ENCODE data around the gene LPAR3. TPM values are rescaled to one million over a fixed set of nuclear protein-coding genes. Genes with fewer than 3 reads are reported as not detected.

LPAR3 gene
- total RNA-seq, 2 experiments from 2014 or later = 0.36 to 0.83 TPM

Other genes starting within 250 kb of the LPAR3 start
- 10 to 100 TPM; 10.9 to 11.6 TPM for gene SSX2IP, start 202.7 kb downstream of the LPAR3 start, total RNA-seq
- gene MCOLN2, start 103.9 kb upstream of the LPAR3 start, total RNA-seq = 10 to 100 TPM; 42.1 to 43.2 TPM
- under 1 TPM; 0.22 to 0.62 TPM for gene MCOLN3, start 155.3 kb upstream of the LPAR3 start, total RNA-seq

All from activated CD4-positive, alpha-beta memory T cell treated with anti-CD3 and anti-CD28 coated beads for 36 hours (primary cell).